22Rv1 (cell line): ENCODE results near the gene HCFC2.

ENCODE experiments used
- CTCF ChIP-seq: fragments of 450-650 bp; IDR thresholded peaks from 2 replicates; pipeline ENCODE4 v1.5.1; 2017; ENCODE audit warnings: mild to moderate bottlenecking
- ZFX ChIP-seq: fragments of 450-650 bp; IDR thresholded peaks from 2 replicates; pipeline ENCODE4 v1.6.1; 2017; ENCODE audit warnings: antibody characterized with exemption, borderline replicate concordance

DNA sequence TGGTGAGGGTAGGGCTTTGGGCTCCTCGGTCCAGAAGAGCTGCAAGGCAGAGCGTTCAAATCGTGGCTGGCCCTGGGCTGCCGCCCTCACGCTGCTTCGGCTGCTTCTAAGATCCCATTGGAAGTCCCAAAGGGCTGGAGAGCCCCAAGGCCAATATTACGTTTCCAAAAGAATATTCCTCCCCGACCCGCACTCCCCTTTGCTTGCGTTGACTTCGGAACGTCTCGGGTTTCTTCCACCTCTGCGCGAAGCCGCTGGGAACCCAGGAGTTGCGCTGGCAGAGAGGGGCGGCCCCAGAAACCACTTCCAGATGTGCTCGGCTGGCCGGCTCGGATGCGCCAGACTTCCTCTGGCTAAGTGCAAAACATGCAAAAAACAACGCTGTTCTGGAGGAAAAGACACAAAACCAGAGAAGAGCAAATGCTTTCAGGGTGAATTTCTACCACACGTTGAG lies 14.4 kb upstream of the HCFC2 start, which contains the start of gene GLT8D2:
- no peak for TF ChIP-seq CTCF
- no peak for TF ChIP-seq ZFX
